ENCODE data around the gene TMIGD2.
"Not testable (repeated sequence)": the region's sequence is repeated elsewhere in the genome, so short reads cannot be mapped to it uniquely, and the experiment has no call there.

Gene TMIGD2, protein sequence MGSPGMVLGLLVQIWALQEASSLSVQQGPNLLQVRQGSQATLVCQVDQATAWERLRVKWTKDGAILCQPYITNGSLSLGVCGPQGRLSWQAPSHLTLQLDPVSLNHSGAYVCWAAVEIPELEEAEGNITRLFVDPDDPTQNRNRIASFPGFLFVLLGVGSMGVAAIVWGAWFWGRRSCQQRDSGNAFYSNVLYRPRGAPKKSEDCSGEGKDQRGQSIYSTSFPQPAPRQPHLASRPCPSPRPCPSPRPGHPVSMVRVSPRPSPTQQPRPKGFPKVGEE

DNA sequence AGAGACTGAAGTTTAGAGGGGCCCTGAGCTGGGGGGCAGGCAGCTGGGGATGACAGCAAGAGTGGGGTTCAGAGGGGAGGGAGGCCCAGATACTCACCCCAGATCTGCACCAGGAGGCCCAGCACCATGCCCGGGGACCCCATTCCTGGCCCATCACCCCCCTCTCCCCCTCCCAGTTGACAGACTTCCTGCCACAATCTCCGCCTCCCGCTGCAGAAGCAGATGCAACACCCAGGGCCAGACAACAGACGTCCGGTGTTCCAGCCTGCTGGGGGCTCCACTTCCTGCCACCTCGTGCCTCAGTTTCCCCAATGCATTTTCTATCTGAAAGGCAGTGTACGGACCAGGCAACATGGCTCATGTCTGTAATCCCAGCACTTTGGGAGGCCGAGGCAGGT lies at the start of gene TMIGD2:
Gene TMIGD2 (minus strand): TSS at position 147 of the 398 bp plus-strand sequence. CDS start 4 bp downstream, at position 143.
- no peak for DNase-seq (ENCODE audit: low read depth)

DNA sequence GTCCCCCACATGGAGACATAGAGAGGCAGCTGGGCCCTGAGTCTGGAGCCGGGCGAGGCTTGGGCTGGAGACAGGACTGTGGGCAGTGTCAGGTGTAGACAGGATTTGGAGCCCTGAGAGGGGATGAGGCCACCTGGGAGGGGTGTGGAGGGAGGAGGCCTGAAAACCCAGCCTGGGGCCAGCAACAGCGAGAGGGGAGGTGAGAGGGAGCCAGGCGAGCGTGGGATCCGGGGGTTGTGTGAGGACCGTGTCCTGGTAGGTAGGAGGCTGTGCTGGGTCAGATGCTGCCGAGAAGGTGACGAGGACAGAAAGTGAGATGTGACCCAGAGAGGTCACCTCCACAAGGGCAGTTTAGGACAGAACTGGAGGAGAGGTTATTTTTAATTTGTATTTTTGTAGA lies 48.5 kb upstream of the TMIGD2 start:
- no peak for DNase-seq (ENCODE audit: low read depth)

DNA sequence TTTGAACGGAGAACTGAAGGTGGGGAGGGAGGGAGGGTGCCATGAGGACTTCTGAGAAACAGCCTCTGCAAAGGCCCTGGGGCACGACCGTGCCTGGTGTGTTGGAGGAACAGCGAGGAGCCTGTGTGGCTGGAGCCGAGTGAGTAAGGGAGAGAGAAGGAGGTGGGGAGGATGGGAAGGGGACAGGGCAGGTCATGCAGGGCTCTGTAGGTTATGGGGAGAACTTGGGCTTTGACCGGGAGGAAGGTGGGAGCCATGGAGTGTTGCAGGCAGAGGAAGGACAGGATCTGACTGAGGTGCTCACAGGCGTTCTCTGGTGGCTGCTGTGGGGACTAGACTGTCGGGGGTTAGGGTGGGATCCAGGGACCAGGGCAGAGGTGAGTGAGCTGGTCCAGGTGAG lies 47.9 kb upstream of the TMIGD2 start:
- no peak for DNase-seq (ENCODE audit: low read depth)

DNA sequence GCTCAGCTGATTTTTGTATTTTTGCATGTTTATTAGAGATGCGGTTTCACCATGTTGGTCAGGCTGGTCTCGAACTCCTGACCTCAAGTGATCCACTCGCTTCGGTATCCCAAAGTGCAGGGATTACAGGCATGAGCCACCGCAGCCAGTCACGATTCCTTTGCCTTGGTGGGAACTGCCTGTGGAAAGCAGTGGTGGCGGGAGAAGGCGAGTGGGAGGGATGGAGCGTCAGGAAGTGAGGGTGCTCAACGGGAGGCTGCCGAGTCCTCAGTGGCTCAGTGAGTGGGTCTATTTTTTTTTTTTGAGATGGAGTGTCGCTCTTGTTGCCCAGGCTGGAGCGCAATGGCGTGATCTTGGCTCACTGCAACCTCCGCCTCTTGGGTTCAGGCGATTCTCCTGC lies 47.0 kb upstream of the TMIGD2 start:
- not testable (repeated sequence) for DNase-seq (ENCODE audit: low read depth)

DNA sequence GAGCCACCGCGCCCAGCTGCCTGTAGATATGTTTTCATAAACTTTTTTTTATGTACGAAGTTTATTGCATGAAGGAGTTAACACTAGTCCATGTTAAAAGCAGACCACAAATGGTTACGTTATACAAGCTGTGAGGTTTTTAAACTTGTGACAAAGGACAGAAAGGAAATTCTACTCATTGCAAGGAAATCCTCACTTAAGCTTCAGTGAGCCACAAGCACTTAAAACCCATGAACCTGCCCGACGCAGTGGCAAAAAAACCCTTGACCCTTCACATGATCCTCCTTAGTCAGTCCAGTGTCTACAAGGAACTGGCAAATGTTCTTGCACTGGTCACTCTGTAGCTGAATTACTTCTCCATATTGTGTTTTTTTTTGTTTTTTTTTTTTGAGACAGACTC lies 45.3 kb upstream of the TMIGD2 start:
- DNase-seq (ENCODE audit: low read depth) = no peak

DNA sequence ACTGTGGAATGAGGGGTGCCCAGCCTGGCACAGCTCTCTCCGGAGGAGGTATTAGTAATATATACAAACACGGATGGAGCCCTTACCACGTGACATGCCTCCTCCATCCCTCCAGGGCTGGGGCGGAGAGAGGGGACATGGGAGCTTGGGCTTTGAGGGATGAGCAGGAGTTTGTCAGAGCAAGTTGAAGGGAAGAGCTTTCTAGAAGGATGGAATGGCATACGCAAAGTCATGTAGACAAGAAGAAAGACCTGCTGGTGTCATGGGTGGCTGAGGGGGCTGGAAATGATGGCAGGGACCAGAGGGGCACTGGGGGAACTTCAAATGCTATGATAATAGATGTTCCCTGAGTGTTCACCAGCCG lies 43.8 kb upstream of the TMIGD2 start:
- DNase-seq (ENCODE audit: low read depth) = no peak

DNA sequence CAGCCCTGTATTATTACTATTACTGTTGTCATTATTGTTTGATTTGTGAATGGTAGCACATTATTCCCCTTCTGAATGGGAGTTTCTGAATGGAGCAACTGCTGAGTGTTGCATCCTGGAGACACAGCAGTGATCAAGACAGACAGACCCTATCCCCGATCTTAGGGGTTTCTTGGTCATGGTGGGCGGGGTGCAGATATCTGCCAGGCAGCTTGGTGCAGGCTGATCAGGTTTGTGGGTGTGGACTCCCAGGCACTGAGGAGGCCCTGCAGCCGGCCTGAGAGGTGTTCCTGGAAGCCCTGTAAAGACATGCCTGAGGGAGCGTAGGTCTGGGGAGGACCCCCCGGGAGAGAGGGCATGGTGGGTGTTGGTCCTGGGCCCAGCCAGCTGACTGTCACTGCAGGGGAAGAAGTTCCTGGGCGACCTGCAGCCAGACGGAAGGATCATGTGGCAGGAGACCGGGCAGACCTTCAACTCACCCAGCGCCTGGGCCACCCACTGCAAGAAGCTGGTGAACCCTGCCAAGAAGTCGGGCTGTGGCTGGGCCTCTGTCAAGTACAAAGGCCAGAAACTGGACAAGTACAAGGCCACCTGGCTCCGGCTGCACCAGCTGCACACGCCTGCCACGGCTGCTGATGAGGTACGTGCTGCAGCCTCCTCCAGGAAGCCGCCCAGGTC lies 43.3 kb upstream of the TMIGD2 start:
- no peak for DNase-seq (ENCODE audit: low read depth)

DNA sequence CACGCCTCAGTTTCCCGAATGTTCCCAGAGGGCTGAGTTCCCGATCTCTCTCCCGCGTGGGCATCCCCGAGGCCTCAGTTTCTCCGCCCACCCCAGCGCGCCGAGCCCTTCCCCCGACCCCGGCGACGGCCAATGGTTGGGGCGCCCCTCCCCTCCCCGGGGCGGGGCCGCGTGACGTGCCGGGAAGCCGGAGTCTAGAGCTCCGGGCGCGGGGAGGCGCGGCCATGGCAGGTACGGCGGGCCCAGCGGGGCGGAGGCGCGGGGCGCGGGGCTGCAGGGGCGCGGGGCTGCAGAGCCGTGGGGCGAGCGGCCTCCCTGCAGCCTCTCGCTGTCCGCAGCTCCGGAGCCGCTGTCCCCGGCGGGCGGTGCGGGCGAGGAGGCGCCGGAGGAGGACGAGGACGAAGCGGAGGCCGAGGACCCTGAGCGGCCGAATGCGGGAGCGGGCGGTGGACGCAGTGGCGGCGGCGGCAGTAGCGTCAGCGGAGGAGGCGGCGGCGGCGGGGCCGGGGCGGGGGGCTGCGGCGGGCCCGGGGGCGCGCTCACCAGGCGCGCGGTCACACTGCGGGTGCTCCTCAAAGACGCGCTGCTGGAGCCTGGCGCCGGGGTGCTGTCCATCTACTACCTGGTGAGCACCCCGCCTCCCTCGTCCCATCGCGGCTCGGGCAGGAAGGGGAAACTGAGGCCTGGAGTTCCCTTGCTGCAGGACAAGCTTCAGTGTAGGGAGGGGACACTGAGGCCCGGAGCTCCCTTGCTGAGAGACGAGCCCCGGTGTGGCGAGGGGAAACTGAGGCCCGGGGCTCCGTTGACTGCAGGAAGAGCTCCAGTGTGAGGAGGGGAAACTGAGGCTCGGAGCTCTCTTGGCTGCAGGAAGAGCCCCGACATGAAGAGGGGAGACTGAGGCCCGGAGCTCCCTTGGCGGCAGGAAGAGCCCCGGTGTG lies 41.5 kb upstream of the TMIGD2 start, which contains the start of gene MPND:
Gene MPND (plus strand): TSS at position 193 of the 938 bp plus-strand sequence. CDS start 32 bp downstream, at position 225.
- peak; percentile 74 for DNase-seq (ENCODE audit: low read depth)

DNA sequence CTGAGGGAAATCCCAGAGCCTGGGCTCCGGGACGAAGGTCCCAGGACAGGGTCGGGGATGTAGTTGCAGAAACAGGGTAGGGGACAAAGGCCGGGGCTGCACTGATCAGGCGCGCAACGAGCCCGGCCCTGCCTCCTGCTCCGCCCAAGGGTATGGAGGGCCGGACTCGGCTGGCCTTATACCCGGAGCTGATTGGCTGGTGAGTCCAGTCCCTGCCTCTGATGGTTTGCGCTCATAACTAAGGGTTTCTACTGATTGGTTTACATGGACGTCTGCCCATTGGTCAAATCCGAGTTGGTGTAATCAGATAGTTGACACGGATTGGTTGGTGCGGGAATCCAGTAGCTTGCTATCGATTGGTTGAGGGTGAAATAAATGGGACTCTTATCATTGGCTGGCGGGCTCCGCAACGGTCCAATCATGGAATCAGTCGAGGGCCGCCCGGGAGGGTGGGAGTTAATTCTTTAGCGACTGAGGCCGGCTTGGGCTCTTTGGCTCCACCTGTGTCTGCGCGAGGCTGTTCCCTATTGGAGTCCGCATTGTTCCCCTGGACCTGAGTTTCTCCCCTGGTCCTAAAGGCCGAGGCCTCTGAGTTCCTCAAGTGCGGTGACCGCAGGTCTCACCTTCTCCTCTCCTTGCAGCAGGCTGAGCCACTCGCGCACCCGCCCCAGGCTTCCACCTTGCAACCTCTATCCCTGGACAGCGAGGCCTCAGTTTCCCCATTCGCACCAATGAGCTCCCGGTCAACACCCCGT lies 40.6 kb upstream of the TMIGD2 start:
- peak; percentile 100 for DNase-seq (ENCODE audit: low read depth)

DNA sequence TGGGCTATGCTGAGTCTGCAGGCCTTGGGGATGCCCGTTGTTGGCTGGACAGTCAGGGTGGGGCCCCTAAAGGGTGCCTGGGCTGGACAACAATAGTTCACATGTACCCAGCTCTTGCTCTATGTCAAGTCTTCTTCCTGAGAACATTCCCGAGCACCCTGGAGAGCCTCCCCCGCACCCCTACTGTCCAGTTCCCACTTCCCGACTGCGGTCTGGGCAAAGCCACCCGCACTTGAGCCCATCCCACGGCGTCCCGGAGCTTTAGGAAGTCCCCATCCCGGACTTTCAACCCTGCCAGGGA lies 40.1 kb upstream of the TMIGD2 start:
- peak; percentile 10 for DNase-seq (ENCODE audit: low read depth)

DNA sequence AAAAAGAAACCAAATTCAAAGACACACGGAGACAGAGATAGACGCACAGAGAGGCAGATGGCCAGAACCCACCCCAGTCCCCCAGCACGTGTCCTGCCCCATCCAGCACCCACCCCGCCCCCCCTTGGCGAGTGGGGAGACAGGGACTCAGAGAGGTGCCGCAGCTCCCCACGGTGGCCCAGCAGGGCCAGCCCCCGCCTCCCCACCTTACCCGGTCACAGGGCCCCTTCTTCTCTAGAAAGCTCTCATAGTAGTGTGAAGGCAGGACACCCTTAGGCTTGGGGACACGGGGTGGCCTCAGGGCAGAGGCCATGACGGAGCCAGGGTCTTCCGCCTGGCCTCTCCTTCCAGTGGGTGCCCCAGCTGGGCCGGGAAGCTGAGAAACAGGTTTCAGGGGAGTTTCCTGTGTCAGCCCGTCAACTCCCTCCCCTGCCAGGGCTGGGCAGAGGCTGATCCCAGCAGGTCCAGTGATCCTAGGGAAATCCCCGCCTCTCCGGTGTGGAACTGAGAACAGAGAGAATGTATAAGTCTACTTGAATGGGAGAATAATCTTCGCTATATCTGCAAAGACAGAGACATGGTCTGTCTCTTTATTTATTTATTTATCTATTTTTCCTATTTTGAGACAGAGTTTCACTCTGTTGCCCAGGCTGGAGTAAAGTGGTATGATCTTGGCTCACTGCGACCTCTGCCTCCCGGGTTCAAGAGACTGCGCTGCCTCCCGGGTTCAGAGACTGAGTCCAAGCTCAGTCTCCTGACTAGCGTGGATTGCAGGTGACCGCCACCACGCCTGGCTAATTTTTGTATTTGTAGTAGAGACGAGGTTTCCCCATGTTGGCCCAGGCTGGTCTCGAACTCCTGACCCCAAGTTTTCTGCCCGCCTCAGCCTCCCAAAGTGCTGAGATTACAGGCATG lies 36.5 kb upstream of the TMIGD2 start, which contains the start of gene STAP2:
Gene STAP2 (minus strand): TSS at position 387 of the 915 bp plus-strand sequence. CDS start 74 bp downstream, at position 313.
- DNase-seq (ENCODE audit: low read depth) = no peak

DNA sequence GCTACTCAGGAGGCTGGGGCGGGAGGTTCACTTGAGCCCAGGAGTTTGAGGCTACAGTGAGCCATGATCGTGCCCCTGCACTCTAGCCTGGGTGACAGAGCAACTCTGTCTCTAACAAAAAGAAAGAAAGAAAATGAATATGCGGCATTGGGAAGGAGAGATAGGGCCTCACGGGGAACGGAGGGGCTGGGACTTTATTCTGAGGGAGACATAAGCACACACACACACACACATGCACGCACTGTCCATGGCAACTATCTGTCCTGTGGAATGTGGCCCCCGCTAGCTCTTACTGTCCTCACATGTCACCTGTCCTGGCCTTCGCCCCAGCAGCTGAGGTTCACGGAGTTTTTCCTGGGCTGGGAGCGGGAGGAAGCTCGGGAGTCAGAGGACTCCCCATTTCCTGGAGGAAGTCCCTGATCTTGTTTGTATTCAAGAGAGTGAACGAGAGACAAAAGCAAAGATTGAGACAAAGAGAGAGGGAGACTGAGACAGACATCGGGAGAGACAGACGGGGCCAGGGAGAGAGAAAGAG lies 35.8 kb upstream of the TMIGD2 start:
- no peak for DNase-seq (ENCODE audit: low read depth)

DNA sequence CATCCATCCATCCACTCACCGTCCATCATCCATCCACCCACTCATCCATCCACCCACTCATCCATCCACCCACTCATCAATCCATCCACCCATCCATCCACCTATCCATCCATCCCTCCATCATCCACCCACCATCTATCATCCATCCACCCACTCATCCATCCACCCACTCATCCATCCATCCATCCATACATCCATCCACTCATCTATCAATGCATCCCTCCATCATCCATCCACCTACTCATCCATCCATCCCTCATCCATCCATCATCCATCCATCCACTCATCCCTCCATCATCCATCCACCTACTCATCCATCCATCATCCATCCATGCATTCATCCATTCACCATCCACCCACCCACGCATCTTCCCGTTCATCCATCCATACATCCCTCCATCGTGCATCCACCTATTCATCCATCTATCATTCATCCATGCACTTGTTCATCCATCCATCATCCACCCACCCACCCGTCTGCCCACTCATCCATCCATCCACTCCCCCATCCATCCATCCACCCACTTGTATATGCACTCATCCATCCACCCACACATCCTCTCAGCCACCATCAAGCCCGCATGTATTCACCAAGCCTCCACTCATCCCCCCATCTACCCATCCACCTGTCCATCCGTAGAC lies 32.9 kb upstream of the TMIGD2 start:
- DNase-seq (ENCODE audit: low read depth) = no peak

DNA sequence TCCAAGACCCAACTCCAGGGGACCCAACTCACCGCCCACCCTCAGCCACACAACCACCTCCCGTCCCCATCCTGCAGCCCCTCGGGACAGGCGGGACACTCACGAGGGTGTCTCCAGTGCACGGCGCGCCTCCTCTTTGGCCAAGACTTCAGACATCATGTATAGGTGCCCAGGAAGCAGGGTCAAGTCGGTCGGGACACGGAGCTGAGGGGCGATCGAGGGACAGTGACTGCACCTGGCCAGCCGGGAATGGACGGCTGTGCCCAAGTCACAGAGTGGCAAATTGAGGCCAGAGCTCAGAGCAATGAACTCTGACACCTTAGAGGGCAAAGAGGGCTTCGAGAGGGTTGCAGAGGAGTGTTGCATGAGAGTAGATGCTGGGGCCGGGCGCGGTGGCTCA lies 27.7 kb upstream of the TMIGD2 start:
- DNase-seq (ENCODE audit: low read depth) = no peak

DNA sequence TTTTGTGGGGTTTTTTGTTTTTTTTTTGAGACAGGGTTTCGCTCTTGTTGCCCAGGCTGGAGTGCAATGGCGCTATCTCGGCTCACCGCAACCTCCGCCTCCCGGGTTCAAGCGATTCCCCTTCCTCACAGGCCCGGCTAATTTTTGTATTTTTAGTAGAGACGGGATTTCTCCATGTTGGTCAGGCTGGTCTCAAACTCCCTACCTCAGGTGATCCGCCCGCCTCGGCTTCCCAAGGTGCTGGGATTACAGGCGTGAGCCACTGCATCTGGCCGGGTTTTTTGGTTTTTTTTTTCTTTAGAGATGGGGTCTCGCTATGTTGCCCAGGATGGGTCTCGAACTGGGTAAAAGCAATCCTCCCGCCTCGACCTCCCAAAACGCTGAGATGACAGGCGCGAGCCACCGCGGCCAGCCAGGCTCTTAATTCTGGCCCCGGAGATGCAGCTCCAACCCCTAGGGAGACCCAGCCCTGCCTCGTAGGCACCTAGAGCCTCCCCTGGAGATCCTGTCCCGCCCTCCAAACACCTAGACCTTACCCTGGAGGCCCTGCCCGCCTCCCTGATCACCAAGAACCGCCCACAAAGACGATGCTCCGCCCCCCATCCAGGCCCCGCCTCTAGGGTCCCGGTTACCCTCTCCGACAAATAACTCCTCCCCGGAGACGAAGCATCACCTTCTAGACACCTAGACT lies 26.9 kb upstream of the TMIGD2 start:
- not testable (repeated sequence) for DNase-seq (ENCODE audit: low read depth)

DNA sequence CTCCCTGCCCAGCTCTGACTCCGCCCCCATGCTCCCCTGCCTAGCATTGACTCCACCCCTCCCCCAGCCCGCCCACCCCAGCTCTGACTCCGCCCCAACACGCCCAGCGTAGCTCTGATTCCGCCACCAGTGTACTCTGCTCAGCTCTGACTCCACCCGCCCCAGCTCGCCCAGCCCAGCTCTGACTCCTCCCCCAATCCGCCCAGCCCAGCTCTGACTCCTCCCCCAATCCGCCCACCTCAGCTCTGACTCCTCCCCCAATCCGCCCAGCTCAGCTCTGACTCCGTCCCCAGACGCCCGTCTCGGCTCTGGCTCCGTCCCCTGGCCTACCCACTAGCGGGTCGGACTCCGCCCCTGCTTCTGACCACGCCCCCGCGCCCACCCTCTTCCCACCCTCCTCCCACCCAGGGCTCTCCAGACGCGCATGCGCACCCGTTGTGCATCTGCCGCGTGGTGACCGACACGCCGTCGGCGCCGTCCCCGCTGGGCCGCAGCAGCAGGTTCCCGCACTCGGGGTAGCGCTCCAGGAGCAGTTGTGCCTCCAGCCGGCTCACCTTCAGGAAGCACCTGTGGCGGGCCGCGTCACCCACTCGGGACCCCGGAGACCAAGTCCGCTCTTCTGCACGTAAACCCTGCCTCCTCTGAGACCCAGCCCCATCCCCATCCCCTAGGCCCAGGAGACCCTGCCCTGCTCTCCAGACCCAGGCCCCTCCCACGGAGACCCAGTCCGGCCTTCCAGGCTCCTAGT lies 26.2 kb upstream of the TMIGD2 start:
- DNase-seq (ENCODE audit: low read depth) = peak; percentile 45

DNA sequence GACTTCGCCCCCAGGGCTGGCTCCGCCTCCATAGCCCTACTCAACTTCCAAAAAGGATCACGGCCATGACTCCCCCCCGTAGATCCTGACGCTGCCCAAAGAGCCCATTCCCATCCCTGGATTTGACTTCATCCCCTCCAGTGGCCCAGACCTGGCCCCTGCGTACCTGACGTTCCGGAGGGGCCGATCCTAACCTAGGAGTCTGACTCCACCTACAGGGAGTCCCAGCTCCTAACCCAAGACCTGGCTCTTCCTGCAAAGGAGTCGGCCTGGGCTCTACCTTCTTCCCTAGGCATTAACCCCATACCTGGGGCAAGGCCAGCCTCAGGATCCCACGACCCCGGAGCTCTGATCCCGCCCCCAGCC lies 25.7 kb upstream of the TMIGD2 start:
- no peak for DNase-seq (ENCODE audit: low read depth)

DNA sequence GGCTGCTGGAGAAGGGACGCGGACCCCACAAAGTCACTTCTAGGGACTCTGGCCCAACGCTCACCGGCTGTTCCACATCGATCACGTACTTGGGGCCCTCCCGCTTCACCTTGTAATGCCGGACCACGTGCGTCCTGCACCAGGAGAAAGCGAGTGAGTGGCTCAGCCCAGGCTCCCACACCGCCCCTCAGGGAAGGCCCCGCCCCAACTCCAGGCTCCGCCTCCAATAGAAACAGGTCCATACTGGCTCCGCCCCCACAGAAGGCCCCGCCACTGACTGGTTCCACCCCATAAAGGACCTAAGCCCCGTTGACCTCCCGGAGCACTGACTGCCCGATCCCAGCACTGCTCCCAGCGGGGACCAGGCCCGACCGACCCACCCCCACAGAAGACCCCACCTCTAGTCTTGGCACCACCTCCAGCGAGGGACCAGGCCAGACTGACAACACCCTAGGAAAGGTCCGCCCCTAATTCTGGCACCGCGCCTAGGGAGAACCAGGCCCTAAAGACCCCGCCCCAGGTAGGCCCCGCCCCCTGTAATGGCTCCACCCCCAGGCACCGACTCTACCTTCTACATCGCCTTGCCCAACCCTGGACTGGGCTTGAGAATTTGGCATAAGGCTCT lies 25.2 kb upstream of the TMIGD2 start:
- DNase-seq (ENCODE audit: low read depth) = no peak

Data from stromal cell of bone marrow (primary cell).